Suprapubic skin (tissue), 4 donors: Measurements from ENCODE around the gene XYLT1. TPM values are rescaled to one million over a fixed set of nuclear protein-coding genes. Genes with fewer than 3 reads are reported as not detected.

Experiments used
- DNase-seq, 2 donors: peaks; one replicate each; pipeline ENCODE4 v3.0.0-alpha.2; 2019; ENCODE audit warnings: low spot score in 2 of 2
- H3K27ac ChIP-seq: fragments of 200-600 bp; sonication (generic); one replicate; pipeline ENCODE4 v1.5.1; 2019
- H3K27me3 ChIP-seq: fragments of 200-600 bp; sonication (generic); one replicate; pipeline ENCODE4 v1.5.1; 2019
- H3K36me3 ChIP-seq: fragments of 200-600 bp; sonication (generic); one replicate; pipeline ENCODE4 v1.5.1; 2019
- H3K4me1 ChIP-seq: fragments of 200-600 bp; sonication (generic); one replicate; pipeline ENCODE4 v1.5.1; 2019
- H3K4me3 ChIP-seq: fragments of 200-600 bp; sonication (generic); one replicate; pipeline ENCODE4 v1.5.1; 2019; ENCODE audit warnings: mild to moderate bottlenecking
- H3K9me3 ChIP-seq: fragments of 200-600 bp; sonication (generic); one replicate; pipeline ENCODE4 v1.5.1; 2019
- CTCF ChIP-seq, 2 donors: fragments of 200-600 bp in 1 of 2; fragments of 450-650 bp in 1 of 2; sonication (generic) in 1 of 2; IDR thresholded peaks; one replicate each; pipeline ENCODE4 v1.5.1; 2016 to 2019; ENCODE audit warnings: antibody characterized with exemption in 2 of 2, mild to moderate bottlenecking in 1 of 2, moderate library complexity in 1 of 2
- EP300 ChIP-seq: sonication (generic); formaldehyde crosslinking; IDR thresholded peaks from one replicate; pipeline ENCODE4 v1.6.1; 2017; ENCODE audit warnings: antibody characterized with exemption
- POLR2A ChIP-seq, 2 donors: fragments of 450-650 bp; IDR thresholded peaks; one replicate each; pipeline ENCODE4 v1.6.1; 2017; ENCODE audit warnings: antibody characterized with exemption in 2 of 2, mild to moderate bottlenecking in 2 of 2, moderate library complexity in 2 of 2
- POLR2AphosphoS5 ChIP-seq, 3 donors: sonication (generic); formaldehyde crosslinking; IDR thresholded peaks; one replicate each; pipeline ENCODE4 v1.6.1; 2017; ENCODE audit warnings: antibody characterized with exemption in 3 of 3
- WGBS: methylation state at CpG from one replicate; pipeline ENCODE4 v1.1.5; 2018; 5-methylcytosine and 5-hydroxymethylcytosine counted together
- total RNA-seq, 4 donors: library from RNA; depleted of rRNA; stranded (reverse); fragments of >200 nt; gene quantifications; one replicate each; pipeline ENCODE4 v1.1.0, GENCODE V29; 2016

Gene XYLT1
- total RNA-seq, 4 donors from 2014 or later, result 23.5 to 30.6 (median 25.7) TPM

GRCh38 chr16:17504050-17504449 lies 33.3 kb upstream of the XYLT1 start:
- DNase-seq, result no peak
- Histone ChIP-seq H3K9me3 (no peaks in the 10 kb centered on the region), H3K27ac (no peak overlapping the region), H3K36me3 (no peaks in the 10 kb centered on the region), H3K4me3 (no peak overlapping the region), H3K4me1 (no peaks in the 10 kb centered on the region), H3K27me3 (no peaks in the 10 kb centered on the region)
- 80% methylated on average over 2 of the region's 2 CpGs for WGBS
- no peak for TF ChIP-seq POLR2AphosphoS5 (IDR thresholded peaks at IDR 0.05)
- TF ChIP-seq CTCF (IDR thresholded peaks at IDR 0.05), result no peak
- no peak for TF ChIP-seq EP300
- no peak for TF ChIP-seq POLR2A (IDR thresholded peaks at IDR 0.05)

- no peaks in the 10 kb centered on the region for H3K36me3 ChIP-seq
- DNase-seq, result no peak
- no peak overlapping the region for H3K27ac ChIP-seq
- H3K4me3 ChIP-seq, result no peak overlapping the region
- no peaks in the 10 kb centered on the region for H3K27me3 ChIP-seq
- no peaks in the 10 kb centered on the region for H3K4me1 ChIP-seq
- H3K9me3 ChIP-seq, result no peaks in the 10 kb centered on the region
- 71% methylated on average over 5 of the region's 5 CpGs for WGBS
- TF ChIP-seq POLR2AphosphoS5 (IDR thresholded peaks at IDR 0.05), result no peak
- no peak for TF ChIP-seq POLR2A (IDR thresholded peaks at IDR 0.05)
- TF ChIP-seq CTCF (IDR thresholded peaks at IDR 0.05), result no peak
- no peak for TF ChIP-seq EP300
Measured at GRCh38 chr16:17503331-17503730, 32.6 kb upstream of the XYLT1 start.

DNA sequence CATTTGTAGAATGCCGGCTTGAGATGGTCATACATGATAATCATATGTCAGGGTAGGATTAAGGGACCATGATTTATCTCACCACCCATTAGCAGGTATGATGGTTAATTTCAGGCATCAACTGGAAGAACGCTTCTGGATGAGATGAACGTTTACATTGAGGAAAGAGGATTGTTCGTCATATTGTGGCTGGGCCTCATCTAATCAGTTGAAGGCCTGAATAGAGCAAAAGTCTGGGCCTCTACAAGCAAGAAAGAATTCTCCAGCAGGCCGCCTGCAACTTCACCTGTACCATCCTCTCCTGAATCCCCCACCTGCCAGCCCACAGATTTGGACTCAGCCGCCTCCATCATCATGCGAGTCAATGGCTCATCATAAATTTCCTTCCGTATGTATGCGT lies 30.6 kb upstream of the XYLT1 start:
- no peaks in the 10 kb centered on the region for H3K27me3 ChIP-seq
- no peaks in the 10 kb centered on the region for H3K9me3 ChIP-seq
- no peak overlapping the region for H3K27ac ChIP-seq
- no peaks in the 10 kb centered on the region for H3K36me3 ChIP-seq
- WGBS, result 81% methylated on average over 9 of the region's 9 CpGs
- H3K4me3 ChIP-seq, result no peak overlapping the region
- DNase-seq, result no peak
- TF ChIP-seq CTCF (IDR thresholded peaks at IDR 0.05), result no peak
- no peak for TF ChIP-seq POLR2AphosphoS5 (IDR thresholded peaks at IDR 0.05)
- no peak for TF ChIP-seq EP300
- TF ChIP-seq POLR2A (IDR thresholded peaks at IDR 0.05), result no peak
- H3K4me1 ChIP-seq, result no peaks in the 10 kb centered on the region

GRCh38 chr16:17499223-17499902 lies 28.6 kb upstream of the XYLT1 start:
- no peaks in the 10 kb centered on the region for H3K9me3 ChIP-seq
- H3K27me3 ChIP-seq, result peaks cover 4% of the 10 kb centered on the region
- no peak overlapping the region for H3K4me3 ChIP-seq
- no peak overlapping the region for H3K27ac ChIP-seq
- DNase-seq, result no peak
- no peaks in the 10 kb centered on the region for H3K36me3 ChIP-seq
- no peaks in the 10 kb centered on the region for H3K4me1 ChIP-seq
- TF ChIP-seq EP300, result no peak
- WGBS, result 66% methylated on average over 2 of the region's 2 CpGs

DNA sequence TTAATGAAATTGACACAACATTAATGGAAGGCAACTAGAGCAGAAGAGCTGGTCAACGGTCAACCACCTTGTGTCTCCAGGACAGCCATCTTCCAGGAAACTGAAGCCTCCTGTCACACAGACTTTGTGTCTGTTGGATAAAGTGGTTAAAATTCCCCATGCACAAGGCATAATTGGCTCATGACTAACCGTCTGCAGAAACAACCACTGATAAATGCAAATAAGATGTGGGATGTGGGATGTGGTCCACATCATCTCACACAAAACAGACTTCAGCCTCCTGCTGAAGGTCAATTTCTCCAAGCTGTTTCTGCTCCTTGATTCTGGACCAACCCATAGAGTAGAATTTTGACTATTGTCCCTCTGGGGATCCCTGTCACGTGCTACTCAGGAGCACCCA lies 26.9 kb upstream of the XYLT1 start:
- H3K4me3 ChIP-seq, result no peak overlapping the region
- no peaks in the 10 kb centered on the region for H3K4me1 ChIP-seq
- H3K27ac ChIP-seq, result no peak overlapping the region
- TF ChIP-seq POLR2A (IDR thresholded peaks at IDR 0.05) (no peak), POLR2AphosphoS5 (IDR thresholded peaks at IDR 0.05) (no peak), EP300 (no peak), CTCF (IDR thresholded peaks at IDR 0.05) (no peak)
- H3K36me3 ChIP-seq, result no peaks in the 10 kb centered on the region
- no peak for DNase-seq
- 79% methylated on average over 3 of the region's 3 CpGs for WGBS
- peaks cover 4% of the 10 kb centered on the region for H3K27me3 ChIP-seq
- H3K9me3 ChIP-seq, result no peaks in the 10 kb centered on the region

DNA sequence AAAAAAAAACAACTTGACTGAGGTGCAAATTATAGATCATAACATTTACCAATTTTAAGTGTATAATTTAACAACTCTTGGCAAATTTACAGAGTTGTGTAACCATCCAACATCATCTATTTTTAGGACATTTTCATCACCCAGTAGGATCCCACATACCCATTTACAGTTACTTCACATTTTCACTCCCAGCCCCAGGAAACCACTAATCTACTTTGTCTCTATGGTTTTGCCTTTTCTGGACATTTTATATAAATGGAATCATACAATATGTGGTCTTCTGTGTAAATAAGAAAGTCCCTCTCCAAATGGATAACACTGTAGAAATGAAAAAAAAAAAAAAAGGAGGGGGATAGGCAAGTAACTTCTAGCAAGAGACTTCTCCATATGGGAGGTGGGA lies 26.1 kb upstream of the XYLT1 start:
- H3K9me3 ChIP-seq, result no peaks in the 10 kb centered on the region

More for the DNA sequence above, 26.1 kb upstream of the XYLT1 start:
- no peaks in the 10 kb centered on the region for H3K36me3 ChIP-seq
- H3K4me1 ChIP-seq, result no peaks in the 10 kb centered on the region
- H3K4me3 ChIP-seq, result no peak overlapping the region
- no peak overlapping the region for H3K27ac ChIP-seq
- H3K27me3 ChIP-seq, result peaks cover 4% of the 10 kb centered on the region
- TF ChIP-seq POLR2A (IDR thresholded peaks at IDR 0.05) (no peak), CTCF (IDR thresholded peaks at IDR 0.05) (no peak), POLR2AphosphoS5 (IDR thresholded peaks at IDR 0.05) (no peak), EP300 (no peak)
- DNase-seq, result no peak
